Pons (tissue), 1 donor: ENCODE measurements around the gene TM4SF18.
"Not testable (repeated sequence)": the region's sequence is repeated elsewhere in the genome, so short reads cannot be mapped to it uniquely, and the experiment has no call there.

Experiments
- DNase-seq: peaks from one replicate; pipeline ENCODE4 v3.0.0-alpha.2; 2016; ENCODE audit warnings: low spot score

Gene TM4SF18, protein sequence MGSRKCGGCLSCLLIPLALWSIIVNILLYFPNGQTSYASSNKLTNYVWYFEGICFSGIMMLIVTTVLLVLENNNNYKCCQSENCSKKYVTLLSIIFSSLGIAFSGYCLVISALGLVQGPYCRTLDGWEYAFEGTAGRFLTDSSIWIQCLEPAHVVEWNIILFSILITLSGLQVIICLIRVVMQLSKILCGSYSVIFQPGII

DNA sequence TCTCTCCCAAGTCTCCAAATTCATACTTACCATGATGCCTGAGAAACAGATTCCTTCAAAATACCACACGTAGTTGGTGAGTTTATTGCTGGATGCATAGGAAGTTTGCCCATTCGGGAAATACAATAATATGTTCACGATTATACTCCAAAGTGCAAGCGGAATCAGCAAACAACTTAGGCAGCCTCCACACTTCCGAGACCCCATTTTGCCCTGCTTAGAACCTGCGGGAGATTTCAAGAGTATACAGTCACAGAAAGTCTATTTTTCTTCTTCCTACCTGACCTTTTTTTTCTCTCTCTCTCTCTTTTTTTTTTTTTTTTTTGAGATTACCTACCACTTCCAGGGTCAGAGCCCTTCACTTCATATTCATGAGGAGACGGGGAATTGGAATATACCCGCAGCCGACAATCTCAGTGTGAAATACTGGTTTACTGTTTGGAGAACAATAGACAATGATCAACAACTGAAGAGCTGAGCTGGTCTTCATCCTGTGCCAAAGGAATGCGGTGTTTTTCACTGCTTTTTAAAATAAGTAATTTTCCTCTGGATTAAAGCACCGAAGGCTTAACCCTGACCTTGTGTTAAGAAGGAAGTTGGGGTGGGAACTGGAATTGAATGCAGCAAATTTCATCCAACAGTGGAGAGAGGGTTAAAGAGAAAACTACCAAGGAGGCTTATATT is at the start of gene TM4SF18:
TM4SF18 (minus strand) TSS at position 461 of the 684 bp plus-strand sequence; CDS start at position 207, 254 bp downstream.
- DNase-seq, result peak; percentile 83

DNA sequence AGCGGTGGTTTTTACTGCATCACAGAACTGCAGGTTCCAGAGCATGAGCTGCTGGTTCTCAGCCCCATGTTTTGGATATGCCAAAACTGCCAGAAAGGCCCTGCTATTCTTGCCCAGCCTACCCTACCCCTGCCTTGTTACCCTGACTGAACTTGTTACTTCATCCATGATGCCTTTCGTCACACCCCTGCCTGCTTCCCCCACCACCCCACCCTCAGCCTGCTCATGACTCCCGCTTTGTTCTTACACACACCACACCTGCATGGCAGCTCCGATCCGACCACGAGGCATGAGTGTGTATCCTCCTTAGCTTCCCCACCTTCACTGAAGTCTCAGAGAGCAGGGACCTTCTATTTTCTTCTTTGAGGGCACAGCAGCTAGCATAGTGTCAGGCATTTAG is 49.1 kb upstream of the TM4SF18 start:
- no peak for DNase-seq

DNA sequence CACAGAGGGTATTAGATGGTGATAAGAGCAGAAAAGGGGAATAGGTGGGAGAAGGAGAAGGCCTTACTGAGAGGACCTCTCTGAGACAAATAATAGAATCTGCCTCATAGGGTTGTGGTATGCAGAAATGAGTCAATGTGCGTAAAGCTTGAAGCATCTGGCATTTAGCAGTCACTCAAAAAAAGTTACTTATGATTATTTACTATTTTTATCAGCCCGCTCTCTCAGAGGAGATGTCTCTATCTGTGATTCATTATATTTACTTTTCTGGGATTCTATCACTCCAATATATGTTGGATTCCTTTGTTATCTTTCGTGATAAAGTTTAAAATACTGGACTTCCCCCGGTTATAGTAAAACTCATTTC is 48.6 kb upstream of the TM4SF18 start:
- no peak for DNase-seq

DNA sequence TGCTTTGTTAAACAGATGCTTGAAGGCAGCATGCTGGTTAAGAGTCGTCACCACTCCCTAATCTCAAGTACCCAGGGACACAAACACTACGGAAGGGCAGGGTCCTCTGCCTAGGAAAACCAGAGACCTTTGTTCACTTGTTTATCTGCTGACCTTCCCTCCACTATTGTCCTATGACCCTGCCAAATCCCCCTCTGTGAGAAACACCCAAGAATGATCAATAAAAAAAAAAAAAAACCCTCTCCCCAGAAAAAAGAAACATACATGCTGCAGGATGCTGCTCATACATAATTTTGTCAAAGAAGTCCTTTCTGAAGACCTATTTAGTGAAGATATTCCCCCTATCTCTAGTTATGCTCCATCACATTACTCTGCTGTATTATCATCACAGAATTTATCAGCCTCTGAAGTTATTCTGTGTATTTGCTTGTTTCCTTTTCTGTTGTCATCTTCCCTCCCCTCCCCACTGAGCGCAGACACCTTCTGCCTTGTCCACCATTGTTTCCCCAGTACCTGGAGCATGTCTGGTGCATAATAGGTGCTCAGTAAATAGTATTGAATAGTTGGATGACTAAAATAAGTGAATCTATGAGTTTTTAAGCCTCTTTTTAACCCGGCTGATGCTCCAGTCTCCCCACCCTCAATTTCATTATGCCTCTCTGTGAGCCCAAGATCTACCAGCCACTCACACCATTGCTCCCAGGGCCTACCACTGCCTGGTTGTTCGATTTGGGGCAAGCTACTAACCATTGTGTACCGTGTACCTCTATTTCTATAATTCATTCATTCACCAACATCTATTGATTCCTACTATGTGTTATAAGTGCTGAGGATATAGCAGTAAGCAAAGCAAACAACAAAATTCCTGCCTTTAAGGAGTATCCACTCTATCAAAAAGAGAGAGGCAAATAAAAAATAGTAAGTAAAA is 48.0 kb upstream of the TM4SF18 start:
- no peak for DNase-seq

DNA sequence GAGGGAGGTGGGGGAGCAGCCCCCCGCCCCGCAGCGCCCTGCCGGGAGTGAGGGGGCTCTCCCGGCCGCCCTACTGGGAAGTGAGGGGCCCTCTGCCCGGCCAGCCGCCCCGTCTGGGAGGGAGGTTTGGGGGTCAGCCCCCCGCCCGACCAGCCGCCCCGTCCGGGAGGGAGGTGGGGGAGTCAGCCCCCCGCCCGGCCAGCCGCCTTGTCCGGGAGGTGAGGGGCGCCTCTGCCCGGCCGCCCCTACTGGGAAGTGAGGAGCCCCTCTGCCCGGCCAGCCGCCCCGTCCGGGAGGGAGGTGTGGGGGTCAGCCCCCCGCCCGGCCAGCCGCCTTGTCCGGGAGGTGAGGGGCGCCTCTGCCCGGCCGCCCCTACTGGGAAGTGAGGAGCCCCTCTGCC is 46.8 kb upstream of the TM4SF18 start:
- not testable (repeated sequence) for DNase-seq

GRCh38 chr3:149378478-149379309 is 45.3 kb upstream of the TM4SF18 start:
- no peak for DNase-seq

GRCh38 chr3:149377408-149378364 is 44.2 kb upstream of the TM4SF18 start, which contains the start of gene TM4SF1:
TSS of gene TM4SF1 (minus strand) at chr3:149377649. CDS start at chr3:149377547, 102 bp downstream.
- DNase-seq, result no peak

DNA sequence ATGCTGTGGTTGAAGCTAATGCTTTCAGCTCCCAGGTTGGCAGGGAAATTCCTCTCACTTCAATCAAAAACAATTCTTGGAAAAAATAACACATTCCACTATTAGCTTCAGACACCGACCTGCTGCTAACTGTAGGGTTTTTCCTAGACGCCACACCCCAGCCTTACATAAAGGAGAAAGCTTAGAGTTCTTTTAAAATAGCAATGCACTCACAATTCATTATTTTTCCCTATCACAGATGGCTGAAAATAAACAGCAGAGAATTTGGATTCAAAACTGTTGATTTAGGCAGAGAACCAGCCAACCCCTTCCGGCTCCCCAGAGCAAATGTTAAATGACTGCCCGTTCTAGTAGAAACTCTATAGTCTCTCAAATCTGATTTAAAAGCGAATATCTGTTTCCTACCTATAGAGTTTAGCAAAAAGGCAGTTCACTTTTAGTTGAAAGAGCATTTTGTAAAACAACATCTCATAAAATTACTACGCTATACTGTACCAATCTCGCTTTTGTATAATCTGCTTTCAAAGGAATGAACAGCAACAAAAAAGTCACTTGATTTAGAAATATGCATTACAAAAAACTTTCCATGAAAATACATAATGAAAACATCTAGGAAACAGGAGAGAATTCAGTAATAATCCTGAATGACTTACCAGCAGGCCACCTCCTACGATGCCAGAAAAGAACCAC is 43.4 kb upstream of the TM4SF18 start:
- no peak for DNase-seq

DNA sequence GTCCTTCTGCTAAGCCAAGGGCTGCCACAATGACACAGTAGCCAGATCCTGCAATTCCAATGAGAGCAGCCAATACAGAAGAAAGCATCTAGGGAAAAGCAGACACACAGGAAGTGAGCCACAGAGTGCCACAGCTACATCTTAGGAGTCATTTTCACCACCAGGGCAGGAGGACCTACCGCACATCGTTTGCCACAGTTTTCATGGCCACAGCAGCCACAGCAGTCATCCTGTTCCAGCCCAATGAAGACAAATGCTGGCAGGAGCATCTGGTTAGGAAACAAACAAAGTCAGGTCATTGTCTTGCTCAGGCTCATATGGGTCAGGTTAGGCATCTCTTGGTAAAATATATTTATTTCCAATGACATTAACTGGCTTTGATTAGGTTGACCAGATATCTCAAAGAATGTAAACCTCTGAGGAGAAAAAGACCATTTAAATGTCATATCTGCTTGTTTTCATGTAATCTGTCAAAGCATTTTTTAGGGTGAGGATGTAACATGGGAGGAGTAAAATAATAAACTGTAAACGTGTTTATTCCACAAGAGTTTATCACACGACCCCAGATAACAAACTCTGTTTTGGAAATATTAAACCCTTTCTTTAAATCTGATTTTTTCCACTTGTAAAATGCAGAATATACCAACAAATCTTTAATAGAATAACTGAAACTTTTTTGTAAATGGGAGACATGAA is 42.2 kb upstream of the TM4SF18 start:
- no peak for DNase-seq

DNA sequence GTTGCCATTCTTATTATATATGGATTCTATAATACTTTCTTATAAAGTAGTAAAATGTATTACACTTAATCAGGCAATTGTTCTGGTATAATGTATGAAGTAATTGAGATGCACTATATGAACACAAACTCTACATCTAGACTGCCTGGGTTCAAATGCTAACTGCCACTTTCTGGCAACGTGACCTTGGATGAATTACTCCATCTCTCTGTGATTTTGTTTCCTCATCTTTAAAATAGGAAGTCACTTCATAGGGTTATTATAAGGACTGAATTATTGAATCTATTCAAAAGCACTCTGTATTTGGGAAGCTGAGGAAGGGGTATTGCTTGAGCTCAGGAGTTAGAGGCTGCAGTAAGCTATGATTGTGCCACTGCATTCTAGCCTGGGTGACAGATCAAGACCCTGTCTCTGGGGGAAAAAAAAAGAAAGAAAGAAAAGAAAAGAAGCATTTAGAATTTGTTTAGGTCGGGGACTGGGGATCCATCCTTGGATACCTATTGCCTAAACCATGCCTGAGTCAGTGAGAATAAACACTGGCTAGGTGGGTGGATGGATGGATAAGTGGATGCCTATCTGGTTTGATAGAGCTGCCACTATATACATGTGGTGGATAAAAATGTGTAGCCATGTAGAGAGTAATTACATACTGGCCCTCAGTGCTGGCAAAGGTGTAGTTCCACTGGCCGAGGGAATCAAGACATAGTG is 41.5 kb upstream of the TM4SF18 start:
- no peak for DNase-seq

DNA sequence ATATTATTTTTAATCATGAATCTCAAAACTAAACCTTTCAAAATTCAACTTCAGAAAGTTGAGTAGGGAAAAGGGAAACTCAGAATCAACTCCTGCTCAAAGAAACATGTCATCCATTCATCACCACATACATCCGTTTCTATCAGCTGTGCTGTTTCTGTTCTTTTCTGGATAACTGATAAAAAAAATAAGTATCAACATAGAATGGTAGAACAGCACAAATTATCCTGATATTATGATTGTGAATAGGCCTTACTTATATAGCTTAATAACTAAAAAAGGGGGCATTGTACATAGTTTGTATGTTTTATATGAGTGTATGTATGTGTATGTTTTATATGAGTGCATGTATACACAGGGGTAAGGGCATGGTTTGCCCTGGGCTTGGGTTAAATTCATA is 41.0 kb upstream of the TM4SF18 start:
- no peak for DNase-seq

DNA sequence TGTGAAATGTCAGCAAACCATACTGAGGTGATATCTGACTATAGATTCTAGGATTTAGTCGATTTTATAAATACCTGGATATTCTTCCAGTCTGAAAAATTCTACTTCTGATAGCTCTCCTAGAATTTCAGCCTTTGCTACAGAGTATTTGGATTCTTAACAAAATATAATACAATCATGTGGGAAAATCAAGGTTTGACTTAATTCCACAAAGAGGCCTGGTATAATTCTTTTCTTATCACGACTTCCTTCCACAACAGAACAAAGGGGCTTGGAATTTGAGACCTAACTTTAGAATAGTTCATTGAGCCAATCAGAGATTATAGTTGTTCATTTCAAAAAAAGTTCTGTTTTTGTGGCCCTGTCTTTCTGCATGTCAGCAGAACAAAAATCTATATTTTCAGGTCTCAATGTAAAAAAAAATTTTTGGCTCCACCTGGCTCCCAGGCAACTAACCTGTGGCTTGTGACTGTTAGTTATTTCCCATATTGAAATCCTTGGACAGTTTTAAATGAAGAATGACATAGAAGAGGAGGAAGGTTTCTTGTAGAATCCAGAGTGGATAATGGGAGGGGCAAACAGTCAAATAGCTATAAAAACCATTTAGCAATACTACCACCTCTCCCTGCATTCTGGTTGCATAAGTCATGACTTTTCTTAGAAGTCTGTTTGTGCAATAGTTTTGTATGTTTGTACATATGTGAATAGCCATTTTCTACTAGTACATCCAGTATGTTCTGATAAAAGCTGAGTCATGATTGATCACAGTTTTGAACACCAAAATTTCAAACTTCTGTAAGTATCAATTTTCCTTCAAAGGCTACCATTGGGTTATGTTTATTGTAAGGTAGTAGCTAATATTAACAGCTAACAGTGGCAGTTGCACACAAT is 40.0 kb upstream of the TM4SF18 start:
- no peak for DNase-seq

DNA sequence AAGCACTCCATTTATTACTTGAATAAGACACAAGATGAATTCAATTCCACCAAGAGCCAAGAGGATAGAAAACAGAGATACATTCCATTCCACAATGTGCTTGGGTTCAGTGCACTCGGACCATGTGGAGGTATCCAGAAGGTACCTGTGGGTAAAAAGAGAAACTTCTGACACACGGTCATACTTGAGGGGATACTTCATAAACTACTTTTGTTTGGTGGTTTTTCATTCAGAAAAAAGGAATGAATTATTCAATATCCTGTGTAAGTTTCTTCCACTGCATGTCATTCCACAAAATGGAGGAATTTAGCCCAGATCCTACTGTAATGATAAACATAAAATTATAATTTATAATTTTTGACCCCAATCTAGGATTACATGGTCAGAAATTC is 38.3 kb upstream of the TM4SF18 start:
- no peak for DNase-seq

DNA sequence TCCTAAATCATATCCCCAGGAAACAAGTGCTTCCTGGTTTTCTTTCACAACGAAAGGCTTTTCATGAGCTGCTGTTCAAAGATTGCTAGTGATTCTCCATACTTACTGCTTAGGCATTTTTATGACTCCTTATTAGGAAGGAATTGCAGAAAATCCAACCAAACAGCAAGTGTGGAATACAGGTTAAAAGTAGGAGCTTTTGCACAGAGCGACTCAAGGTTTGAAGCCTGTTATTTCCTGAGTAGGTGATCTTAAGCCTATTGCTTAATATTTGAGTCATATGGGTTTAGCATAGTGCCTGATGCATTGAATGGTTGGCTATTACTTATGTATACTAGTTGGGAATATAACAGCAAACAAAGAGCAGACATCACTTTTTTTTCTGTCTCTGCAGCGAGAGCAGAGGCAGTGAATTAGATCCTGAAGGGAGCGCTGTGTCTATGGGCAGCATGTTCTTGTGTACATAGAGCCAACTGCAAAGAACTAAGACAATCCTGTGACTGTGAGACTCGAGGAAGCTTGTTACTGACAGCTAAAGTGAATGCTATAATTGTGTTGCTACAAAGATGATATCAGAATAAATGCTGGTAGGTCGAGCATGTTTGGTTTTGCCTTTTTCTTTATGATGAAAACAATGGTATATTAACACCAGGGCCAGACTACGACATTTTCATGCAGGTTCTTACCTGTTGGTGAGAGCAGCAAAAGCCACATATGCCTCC is 37.7 kb upstream of the TM4SF18 start:
- DNase-seq, result peak; percentile 75

GRCh38 chr3:149369991-149370866 is 36.8 kb upstream of the TM4SF18 start:
- DNase-seq, result no peak
